Gastrocnemius medialis (tissue), 4 donors: ENCODE measurements around the gene RALGAPA2. TPM values are rescaled to one million over a fixed set of nuclear protein-coding genes. Genes with fewer than 3 reads are reported as not detected.

Experiments used
- ATAC-seq, 2 donors: fragments of 150-250 bp; one replicate each; pipeline ENCODE4 v1.9.1; 2016
- DNase-seq, 2 donors: peaks; one replicate each; pipeline ENCODE4 v3.0.0-alpha.2; 2019
- H3K27ac ChIP-seq, 4 donors: fragments of 200-600 bp; sonication (generic); 1 replicate in 1 of 4; 2 replicates in 3 of 4; pipeline ENCODE4 v1.5.1; 2016 to 2018; ENCODE audit warnings: mild to moderate bottlenecking in 2 of 4, moderate library complexity in 1 of 4
- H3K27me3 ChIP-seq, 3 donors: fragments of 200-600 bp; sonication (generic) in 2 of 3; 1 replicate in 1 of 3; 2 replicates in 2 of 3; pipeline versions ENCODE4 v1.5.1 to v1.6.0; 2016 to 2019; ENCODE audit warnings: mild to moderate bottlenecking in 1 of 3, moderate library complexity in 1 of 3
- H3K36me3 ChIP-seq, 2 donors: fragments of 200-600 bp; sonication (generic) in 1 of 2; one replicate each; pipeline ENCODE4 v1.5.1; 2017 to 2018
- H3K4me1 ChIP-seq, 2 donors: fragments of 200-600 bp; sonication (generic) in 1 of 2; one replicate each; pipeline ENCODE4 v1.5.1; 2016 to 2017; ENCODE audit warnings: mild to moderate bottlenecking in 2 of 2
- H3K4me3 ChIP-seq, 4 donors: fragments of 200-600 bp; sonication (generic) in 3 of 4; 1 replicate in 1 of 4; 2 replicates in 3 of 4; pipeline ENCODE4 v1.5.1; 2016 to 2019; ENCODE audit warnings: mild to moderate bottlenecking in 2 of 4
- H3K9me3 ChIP-seq, 3 donors: fragments of 200-600 bp; sonication (generic) in 2 of 3; 1 replicate in 1 of 3; 2 replicates in 2 of 3; pipeline ENCODE4 v1.5.1; 2016 to 2019
- CTCF ChIP-seq, 5 experiments: fragments of 450-650 bp in 3 of 5; fragments of 200-600 bp in 2 of 5; sonication (generic) in 2 of 5; IDR thresholded peaks in 4 of 5; conservative IDR thresholded peaks in 1 of 5; 1 replicate in 4 of 5; 2 replicates in 1 of 5; pipeline ENCODE4 v1.5.1; 2016 to 2019; ENCODE audit warnings: antibody characterized with exemption in 5 of 5, mild to moderate bottlenecking in 3 of 5, moderate library complexity in 3 of 5
- POLR2A ChIP-seq, 2 donors: fragments of 450-650 bp; IDR thresholded peaks; one replicate each; pipeline ENCODE4 v1.6.1; 2017; ENCODE audit warnings: antibody characterized with exemption in 2 of 2, mild to moderate bottlenecking in 2 of 2, moderate library complexity in 2 of 2
- in situ Hi-C, 4 donors: fragments of 200-750 bp; cut with MboI; loops; one replicate each; pipeline versions ENCODE4 v1.15.0 to v1.8.0; 2017; ENCODE audit warnings: low sequenced_read_pairs in 4 of 4
- intact Hi-C: fragments of 100-400 bp; cut with DNase I; formaldehyde crosslinking; loops from one replicate; pipeline ENCODE4 v1.15.1; 2023; ENCODE audit warnings: low total_unique reads
- total RNA-seq, 4 donors: library from RNA; depleted of rRNA; stranded (reverse); fragments of >200 nt; gene quantifications; one replicate each; pipeline versions ENCODE4 v1.1.0 to v1.2.3, GENCODE V29; 2016

The RALGAPA2 gene
- total RNA-seq, 4 donors from 2014 or later = 43.2 to 56.9 (median 52.0) TPM

DNA sequence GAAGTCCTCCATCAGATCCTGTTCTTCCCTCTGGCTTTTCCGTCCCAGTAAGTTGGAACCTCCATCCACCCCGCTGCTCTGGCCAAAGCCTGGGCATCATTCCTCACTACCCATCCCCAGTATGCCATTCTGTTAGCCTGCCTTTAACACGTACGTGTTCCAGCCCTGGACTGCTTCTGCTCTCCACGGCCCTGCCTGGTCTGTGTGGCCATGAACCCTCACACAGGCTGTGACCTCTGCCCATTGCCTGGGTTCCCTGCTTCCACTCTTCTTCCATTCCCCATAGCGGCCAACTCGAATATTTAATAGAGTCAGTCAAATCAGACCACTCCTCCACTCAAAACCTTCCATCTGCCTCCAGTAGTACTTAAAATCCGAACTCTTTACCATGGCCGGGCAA is 29.4 kb downstream of the RALGAPA2 start:
- Histone ChIP-seq H3K4me3 (no peak overlapping the region), H3K27me3 (no peaks in the 10 kb centered on the region), H3K4me1 (peaks cover 73 to 79% of the 10 kb centered on the region in 2 donors), H3K9me3 (no peaks in the 10 kb centered on the region), H3K36me3 (peaks cover 0 to 16% of the 10 kb centered on the region in 2 donors), H3K27ac (peak overlapping the region in 1 of 4 donors; percentile 36)
- no peak for TF ChIP-seq CTCF (IDR thresholded peaks at IDR 0.05 in 4 of 5, conservative IDR thresholded peaks at IDR 0.05 in 1 of 5)
- TF ChIP-seq POLR2A (IDR thresholded peaks at IDR 0.05) = no peak
- no peak for DNase-seq
- in situ Hi-C loops = no loop called here
- no peak for ATAC-seq
- intact Hi-C loops = no loop called here

DNA sequence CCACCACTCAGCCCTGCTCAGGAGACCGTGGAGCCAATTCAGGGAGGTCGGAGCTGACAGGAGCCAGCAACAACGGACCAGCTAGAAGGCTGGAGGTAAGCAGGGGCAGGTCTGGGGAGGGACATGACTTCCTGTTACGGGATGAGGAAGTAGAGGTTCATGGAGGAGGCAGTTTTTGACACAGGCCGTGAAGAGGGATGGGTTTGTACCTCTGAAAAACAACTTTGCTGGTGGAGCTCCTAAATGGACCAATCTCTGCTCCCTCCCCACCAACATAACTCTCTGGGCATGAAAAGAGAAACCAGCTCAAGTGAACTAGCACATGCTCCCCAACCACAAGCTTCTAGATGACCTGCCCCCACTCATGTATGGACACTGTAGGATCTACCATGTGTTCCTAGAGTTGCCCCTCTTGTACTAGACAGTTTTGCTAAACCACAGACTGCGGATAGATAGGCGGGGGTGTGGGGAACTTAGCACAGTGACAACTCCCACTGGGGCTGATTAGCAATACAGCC is 31.4 kb downstream of the RALGAPA2 start:
- ATAC-seq = no peak
- intact Hi-C loops = no loop called here
- TF ChIP-seq POLR2A (IDR thresholded peaks at IDR 0.05) (no peak), CTCF (IDR thresholded peaks at IDR 0.05 in 4 of 5, conservative IDR thresholded peaks at IDR 0.05 in 1 of 5) (no peak)
- Histone ChIP-seq H3K27ac (peak overlapping the region in 3 of 4 donors; percentile 36 to 42 (median 36)), H3K36me3 (peaks cover 0 to 16% of the 10 kb centered on the region in 2 donors), H3K27me3 (no peaks in the 10 kb centered on the region), H3K4me1 (peaks cover 53 to 72% of the 10 kb centered on the region in 2 donors), H3K9me3 (no peaks in the 10 kb centered on the region), H3K4me3 (no peak overlapping the region)
- in situ Hi-C loops = no loop called here
- no peak for DNase-seq

- H3K27me3 ChIP-seq = no peaks in the 10 kb centered on the region
- ATAC-seq (no peak), DNase-seq (no peak)
- no peak overlapping the region for H3K4me3 ChIP-seq
- peak overlapping the region in 1 of 4 donors; percentile 10 for H3K27ac ChIP-seq
- H3K9me3 ChIP-seq = no peaks in the 10 kb centered on the region
- peaks cover 36 to 55% of the 10 kb centered on the region in 2 donors for H3K4me1 ChIP-seq
- peaks cover 0 to 16% of the 10 kb centered on the region in 2 donors for H3K36me3 ChIP-seq
- intact Hi-C loops (no loop called here), in situ Hi-C loops (no loop called here)
- TF ChIP-seq POLR2A (IDR thresholded peaks at IDR 0.05) (no peak), CTCF (IDR thresholded peaks at IDR 0.05 in 4 of 5, conservative IDR thresholded peaks at IDR 0.05 in 1 of 5) (no peak)
These were observed 33.1 kb downstream of the RALGAPA2 start for GRCh38 chr20:20679316-20679715.

DNA sequence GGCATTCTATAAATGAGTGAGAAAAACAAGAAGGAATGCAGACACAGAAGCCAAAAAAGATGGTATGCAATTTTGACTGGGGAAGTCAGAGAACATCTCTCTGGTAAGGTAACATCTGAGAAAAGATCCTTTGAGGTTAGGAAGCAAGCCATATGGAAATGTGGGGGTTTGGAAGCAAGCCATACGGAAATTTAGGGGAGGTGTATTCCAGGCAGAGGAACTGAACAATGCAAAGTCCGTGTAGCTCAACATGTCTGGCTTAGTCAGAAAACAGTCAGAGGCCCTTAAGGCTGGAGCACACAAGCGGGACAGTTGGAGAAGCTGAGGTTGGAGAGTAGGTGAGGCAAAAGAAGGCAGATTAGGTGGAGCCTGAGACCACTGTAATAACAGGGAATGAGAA is 35.3 kb downstream of the RALGAPA2 start:
- Histone ChIP-seq H3K36me3 (peaks cover 0 to 16% of the 10 kb centered on the region in 2 donors), H3K27ac (no peak overlapping the region), H3K27me3 (no peaks in the 10 kb centered on the region), H3K4me3 (no peak overlapping the region), H3K9me3 (no peaks in the 10 kb centered on the region), H3K4me1 (peaks cover 16 to 34% of the 10 kb centered on the region in 2 donors)
- in situ Hi-C loops = no loop called here
- TF ChIP-seq CTCF (IDR thresholded peaks at IDR 0.05 in 4 of 5, conservative IDR thresholded peaks at IDR 0.05 in 1 of 5) (no peak), POLR2A (IDR thresholded peaks at IDR 0.05) (no peak)
- ATAC-seq (no peak), DNase-seq (no peak)
- intact Hi-C loops = no loop called here

DNA sequence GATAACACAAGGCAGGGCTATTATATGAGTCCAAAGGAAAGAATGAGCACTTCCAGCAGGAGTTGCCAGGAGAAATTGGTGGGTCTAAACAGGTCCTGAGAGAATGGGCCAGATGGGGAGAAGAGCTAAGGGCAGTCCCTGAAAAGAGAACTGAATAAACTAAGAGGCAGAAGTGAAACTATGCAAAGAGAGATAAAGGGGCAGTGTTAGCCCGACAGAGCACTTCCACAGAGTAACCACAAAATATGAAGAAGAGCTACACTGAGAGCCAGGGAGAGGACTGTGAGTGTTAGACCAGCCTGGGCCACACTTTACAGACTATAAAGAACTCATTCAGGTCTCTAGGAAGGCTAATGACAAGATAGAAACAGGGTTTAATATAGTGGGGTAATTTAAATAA is 43.8 kb downstream of the RALGAPA2 start:
- TF ChIP-seq CTCF (IDR thresholded peaks at IDR 0.05 in 4 of 5, conservative IDR thresholded peaks at IDR 0.05 in 1 of 5) = no peak
- no peak for TF ChIP-seq POLR2A (IDR thresholded peaks at IDR 0.05)
- intact Hi-C loops (no loop called here), in situ Hi-C loops (loop anchor here in 1 of 4 donors (5.0 kb wide), 1 partner anchor 154 kb away; no protein-coding TSS in a partner anchor)
- H3K27me3 ChIP-seq = no peaks in the 10 kb centered on the region
- ATAC-seq (no peak), DNase-seq (no peak)
- H3K27ac ChIP-seq = peak overlapping the region in 2 of 4 donors; percentile 38 to 48
- peaks cover 38 to 54% of the 10 kb centered on the region in 2 donors for H3K4me1 ChIP-seq
- H3K9me3 ChIP-seq = no peaks in the 10 kb centered on the region
- no peaks in the 10 kb centered on the region for H3K36me3 ChIP-seq
- no peak overlapping the region for H3K4me3 ChIP-seq
